ENCODE measurements around the gene NPIPB12.
A peak's percentile ranks its signal among the peaks of the same experiment; 100 is the strongest.
"Not testable (repeated sequence)": the region's sequence is repeated elsewhere in the genome, so short reads cannot be mapped to it uniquely, and the experiment has no call there.

Gene NPIPB12

DNA sequence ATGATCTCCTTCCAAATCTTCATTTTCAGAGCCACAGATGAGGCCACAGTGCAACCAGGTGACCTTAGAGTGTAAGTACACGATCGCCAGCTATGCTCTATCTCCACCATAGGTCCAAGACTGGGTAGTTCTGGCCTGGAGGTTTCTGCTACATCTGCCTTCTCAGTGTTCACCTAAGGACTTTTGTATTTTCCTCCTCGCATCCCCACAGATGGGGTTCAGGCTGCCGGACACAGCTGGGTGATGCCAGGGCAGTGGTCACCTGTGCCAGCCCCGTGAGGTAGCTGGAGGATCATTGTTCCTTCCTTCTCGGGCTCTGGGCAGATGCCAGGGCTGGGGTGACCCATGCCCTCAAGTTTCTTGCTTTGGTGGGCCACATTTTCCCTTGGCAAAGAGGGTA lies at the start of gene NPIPB12:
NPIPB12 (minus strand) TSS at position 101 of the 400 bp plus-strand sequence.
- DNase-seq = not testable (repeated sequence)

DNA sequence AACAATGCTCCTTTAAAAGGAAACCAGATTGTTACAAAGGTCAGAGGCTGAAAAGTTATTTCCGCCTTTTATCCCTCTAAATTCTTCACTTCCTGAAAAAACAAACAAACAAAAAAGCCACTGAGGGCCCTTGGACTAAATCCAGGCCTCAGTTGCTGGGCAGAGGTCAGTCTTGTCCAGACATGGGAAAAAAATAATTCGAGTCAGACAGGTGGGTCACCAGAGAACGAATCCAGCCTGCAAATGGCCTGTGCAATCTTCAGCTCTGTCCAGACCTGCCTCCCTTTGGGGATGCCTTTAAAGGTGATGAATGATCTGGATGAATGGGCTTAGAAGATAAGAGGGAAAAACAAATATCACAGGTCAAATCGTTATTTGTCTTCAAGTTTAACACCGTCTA lies 15.3 kb upstream of the NPIPB12 start:
- not testable (repeated sequence) for DNase-seq

DNA sequence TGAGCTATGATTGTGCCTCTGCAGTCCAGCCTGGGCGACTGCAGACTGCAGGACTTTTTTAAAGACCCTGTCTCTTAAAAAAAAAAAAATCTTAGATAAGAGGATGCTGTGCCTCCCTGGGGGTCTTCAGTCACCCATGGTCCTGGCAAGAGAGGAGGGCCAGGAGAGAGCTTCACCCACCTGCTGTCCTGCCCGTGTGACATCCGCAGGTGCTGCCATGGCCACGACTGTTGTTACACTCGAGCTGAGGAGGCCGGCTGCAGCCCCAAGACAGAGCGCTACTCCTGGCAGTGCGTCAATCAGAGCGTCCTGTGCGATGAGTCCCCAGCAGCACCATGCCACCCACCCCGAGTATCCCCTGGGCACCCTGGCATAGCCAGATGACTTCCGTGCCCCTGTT lies 23.9 kb downstream of the NPIPB12 start:
- DNase-seq = not testable (repeated sequence)

DNA sequence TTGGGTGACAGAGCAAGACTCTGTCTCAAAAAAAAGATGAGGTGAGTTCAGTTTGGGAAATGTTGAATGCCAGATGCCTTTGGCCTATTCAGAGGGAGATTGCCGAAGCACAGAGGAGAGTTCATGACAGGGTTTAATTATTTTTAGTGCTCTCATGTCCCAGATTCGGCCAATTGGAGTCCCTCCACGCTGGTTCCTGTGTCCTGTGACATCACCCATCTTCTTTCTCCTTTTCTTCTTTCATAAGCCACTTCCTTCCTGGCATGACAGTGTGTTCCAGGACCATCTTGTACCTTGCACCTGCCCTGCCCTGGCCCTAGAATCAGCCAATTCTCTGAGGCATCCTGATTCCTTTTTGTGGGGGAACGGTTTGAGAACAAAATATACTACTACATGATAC lies 34.1 kb downstream of the NPIPB12 start:
- not testable (repeated sequence) for DNase-seq

DNA sequence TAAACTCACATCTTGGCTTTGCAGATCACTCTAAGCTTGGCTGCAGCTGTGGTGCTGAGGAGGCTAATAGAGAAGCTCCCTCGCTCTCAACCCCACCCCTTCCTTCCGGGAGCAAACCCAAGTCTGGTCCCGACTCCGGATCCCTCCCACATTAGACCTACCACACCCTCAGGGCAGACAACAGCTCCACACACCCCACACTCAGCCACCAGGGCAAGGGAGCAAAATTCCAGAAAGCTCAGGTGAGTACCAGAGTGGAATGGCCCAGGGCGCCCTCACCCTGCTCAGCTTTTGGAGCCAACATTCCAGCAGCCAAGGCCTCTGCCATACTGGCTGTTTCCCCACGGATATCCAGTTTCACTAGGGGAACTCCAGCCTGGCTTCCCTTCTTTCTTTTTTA lies 36.5 kb downstream of the NPIPB12 start:
- DNase-seq = peak; percentile 42

DNA sequence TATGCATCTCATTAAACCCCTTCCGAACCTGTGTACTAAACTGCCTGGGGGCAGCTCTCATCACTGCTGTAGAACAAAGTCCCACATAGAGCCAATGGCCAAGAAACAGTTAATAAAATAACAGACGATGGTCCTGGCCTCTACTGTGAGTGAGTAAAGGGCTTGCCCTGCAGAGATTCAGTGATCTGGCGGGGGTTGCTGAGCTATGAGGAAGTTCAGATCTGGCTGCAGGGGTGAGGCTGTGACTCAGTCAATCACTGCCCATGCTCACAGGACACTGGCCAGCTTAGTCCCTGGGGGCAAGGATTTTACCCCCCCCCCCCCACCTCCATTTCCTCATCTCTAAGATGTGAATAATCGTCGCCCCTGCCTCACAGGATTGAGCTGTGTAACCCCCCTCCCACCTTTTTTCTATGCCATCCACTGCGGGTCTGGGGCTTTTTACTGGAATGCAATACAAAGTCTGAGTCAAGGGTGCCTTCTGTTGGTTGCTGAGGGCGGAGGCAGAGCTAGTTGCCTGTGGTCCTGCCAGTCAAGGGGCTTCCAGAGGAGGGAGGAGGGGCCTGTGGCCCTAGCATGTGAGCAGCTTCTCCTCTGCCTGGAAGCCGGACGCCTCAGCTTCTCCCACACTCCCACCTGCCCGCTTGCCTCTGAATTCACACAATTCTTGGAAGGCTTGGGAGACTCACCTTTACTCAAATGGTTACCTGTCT lies 38.4 kb downstream of the NPIPB12 start:
- not testable (repeated sequence) for DNase-seq

DNA sequence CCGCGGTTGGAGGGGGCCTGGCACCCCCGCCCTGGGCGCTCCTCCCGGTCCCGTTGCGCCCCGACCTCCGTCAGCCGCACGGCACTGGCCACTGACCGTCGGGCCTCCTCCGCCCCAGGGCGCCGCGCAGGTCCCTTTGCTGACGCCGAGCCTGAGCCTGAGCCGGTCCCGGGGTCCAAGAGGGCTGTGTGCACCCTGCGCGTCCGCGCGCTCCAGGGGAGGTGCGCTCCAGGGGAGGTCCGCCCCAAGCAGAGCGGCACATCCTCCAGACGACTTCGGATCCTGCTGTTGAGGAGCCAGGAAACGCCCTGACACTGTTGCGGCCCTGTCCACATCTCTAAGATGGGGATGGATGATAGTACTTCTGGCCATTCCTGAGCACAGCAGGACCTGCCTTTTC lies 39.3 kb downstream of the NPIPB12 start:
- DNase-seq = not testable (repeated sequence)

DNA sequence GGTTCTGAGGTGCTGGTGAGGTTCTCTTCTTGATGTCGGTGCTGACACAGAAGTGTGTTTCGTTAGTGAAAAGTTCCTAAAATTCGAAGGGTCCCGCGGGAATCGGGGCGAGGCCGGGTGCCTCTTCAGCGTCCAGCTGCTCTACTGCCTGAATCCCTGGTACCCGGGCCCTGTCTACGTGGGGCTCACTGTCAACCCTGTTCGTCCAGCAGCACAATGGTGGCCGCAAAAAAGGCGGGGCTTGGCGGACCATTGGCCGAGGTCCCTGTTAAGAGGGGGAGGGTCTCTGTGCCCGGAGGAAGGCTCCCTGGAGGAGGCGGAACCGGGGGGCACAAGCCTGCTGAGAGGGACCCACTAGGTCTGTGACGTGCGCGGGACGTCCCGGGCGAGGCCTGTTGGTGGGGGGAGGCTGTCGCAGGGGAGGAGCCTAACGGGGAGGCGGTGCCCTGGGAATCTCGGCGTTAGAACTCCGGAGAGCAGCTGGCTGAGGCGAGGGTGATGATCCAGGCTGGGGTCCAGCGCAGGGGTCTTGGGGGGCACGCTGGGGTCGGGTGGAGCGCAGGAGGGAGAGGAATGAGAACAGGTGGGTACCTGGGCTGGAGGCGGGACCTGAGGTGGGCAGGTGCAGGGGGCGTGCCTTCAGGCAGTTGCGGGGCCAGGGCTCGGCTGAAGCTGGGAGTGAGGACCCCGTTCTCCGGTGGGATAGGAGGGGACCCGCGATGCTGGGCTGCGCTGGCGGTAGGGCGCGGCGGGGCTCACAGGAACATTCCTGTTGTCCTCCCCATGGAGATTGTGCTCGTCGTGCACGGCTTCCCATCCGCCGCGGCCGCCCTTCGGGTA lies 40.0 kb downstream of the NPIPB12 start:
- DNase-seq = not testable (repeated sequence)

DNA sequence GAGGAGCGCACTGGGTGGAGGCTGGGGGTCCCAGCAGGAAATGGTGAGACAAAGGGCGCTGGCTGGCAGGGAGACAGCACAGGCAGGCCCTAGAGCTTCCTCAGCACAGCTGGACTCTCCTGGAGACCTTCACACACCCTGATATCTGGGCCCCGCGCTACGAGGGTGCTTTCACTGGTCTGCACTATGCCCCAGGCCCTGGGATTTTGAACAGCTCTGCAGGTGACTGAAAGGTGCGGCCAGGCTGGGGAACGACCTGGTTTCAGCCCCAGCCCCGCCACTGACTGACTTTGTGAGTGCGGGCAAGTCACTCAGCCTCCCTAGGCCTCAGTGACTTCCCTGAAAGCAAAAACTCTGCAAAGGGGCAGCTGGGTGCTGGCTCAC lies 45.6 kb downstream of the NPIPB12 start:
- not testable (repeated sequence) for DNase-seq

DNA sequence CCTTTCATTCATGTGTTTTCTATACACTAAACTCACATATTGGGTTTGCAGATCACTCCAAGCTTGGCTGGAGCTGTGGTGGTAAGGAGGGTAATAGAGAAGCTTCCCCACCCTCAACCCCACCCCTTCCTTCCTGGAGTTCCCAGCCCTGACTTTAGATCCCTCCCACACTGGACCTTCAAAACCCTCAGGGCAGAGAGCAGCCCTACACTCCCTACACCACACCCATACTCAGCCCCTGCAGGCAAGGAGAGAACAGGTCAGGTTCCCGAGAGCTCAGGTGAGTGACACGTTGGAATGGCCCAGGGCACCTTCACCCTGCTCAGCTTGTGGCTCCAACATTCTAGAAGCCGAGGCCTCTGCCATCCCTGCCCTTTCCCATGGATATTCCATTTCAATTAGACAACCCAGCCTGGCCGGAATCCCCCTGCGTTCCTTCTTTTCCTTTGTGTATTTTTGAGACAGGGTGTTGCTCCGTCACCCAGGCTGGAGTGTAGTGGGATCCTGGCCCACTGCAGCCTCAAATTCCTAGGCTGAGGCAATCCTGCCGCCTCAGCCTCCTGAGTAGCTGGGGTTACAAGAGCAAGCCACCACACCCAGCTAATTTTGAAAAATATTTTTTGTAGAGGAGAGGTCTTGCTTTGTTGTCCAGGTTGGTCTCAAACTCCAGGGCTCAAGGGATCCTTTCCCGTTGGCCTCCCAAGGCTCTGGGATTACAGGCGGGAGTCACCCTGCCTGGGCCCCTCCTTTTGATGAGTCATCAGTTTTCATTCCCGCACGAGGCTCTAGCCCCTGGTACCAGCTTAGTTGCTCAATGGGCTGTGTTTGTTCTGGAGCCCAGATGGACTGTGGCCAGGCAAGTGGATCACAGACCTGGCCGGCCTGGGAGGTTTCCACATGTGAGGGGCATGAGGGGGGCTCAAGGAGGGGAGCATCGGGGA lies 46.2 kb downstream of the NPIPB12 start, which contains the start of gene SULT1A4:
SULT1A4 (plus strand) TSS at position 208 of the 941 bp plus-strand sequence. CDS start 1,473 bp downstream, outside the sequence.
- DNase-seq = not testable (repeated sequence)

DNA sequence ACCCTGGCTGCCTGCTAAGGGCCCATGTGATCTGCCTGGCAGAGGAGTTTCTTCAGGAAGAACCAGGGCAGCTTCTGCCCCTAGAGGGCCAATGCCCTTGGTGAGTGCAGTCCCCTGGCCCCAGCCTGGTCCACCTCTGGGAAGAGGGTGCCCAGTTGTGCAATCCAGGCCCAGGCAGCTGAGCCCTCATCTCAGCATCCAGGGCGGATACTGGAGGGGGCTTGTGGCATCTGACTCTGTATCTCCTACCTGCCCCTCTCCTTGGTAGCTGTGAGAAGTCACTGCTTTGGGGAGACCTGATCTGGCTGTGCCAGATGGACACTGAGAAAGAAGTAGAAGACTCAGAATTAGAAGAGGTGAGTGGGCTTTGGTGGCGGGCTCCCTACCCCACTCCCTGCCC lies 48.5 kb downstream of the NPIPB12 start:
- not testable (repeated sequence) for DNase-seq

DNA sequence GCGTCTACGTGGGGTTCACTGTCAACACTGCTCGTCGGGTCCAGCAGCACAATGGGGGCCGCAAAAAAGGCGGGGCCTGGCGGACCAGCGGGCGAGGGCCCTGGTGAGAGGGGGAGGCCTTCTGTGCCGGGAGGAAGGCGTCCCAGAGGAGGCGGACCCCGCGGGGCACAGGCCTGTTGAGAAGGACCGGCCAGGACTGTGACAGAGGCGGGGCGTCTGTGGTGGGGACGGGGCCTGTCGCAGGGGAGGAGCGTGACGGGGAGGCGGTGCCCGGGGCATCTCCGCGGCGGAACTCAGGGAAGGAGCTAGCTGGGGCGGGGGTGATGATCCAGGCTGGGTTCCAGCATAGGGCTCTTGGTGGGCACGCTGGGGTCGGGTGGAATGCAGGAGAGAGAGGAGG lies 51.4 kb downstream of the NPIPB12 start:
- not testable (repeated sequence) for DNase-seq

DNA sequence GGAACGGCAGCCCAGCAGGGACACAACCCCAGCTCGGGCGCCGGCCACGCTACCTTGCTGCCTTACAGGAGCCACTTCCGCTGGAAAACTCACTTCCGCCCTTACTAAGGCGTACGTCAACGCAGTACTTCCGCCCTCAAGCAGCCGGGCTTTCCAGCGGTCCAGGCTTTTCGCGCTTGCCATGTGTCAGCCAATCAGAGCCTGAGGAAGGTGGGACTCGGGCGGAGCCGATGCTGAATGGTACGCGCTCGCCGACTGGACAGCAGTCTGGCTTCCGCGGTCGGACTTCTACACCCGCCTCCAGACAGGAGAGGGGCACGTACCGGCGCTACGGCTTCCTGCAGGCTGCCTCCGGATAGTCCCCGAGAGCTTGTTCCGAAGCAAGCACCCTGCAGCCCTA lies 51.9 kb downstream of the NPIPB12 start, which contains the start of the genes BOLA2 and SLX1B:
BOLA2 (minus strand) TSS at position 83 of the 400 bp plus-strand sequence. CDS start 98 bp downstream, outside the sequence.
SLX1B (plus strand) TSS at position 265 of the 400 bp plus-strand sequence.
- DNase-seq = not testable (repeated sequence)

DNA sequence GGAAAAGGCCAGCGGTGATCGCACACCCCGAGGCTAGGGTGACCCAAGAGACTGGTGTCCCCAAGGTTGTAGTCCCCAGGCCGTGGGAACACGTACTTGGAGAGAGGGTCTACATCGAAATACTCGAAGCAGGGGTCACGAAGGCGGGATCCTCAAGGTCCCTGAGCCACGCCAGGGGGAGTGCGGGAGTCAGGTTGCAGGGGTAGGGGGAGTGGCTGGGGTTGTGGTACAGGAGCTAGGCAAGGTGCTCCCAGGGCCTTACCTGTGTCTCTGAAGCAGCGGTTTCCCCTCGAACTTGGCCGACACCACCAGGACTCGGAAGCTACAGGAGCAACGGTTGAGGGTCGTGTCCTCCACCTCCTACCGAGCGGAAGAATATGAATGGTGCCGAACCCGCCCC lies 52.5 kb downstream of the NPIPB12 start:
- DNase-seq = not testable (repeated sequence)

Measured in activated CD4-positive, alpha-beta T cell treated with anti-CD3 and anti-CD28 coated beads for 48 hours (primary cell).